Renal pelvis (tissue), 4 donors: ENCODE measurements around the gene TMPRSS12. TPM values are rescaled to one million over a fixed set of nuclear protein-coding genes. Genes with fewer than 3 reads are reported as not detected.
"Not testable (repeated sequence)": the region's sequence is repeated elsewhere in the genome, so short reads cannot be mapped to it uniquely, and the experiment has no call there.

Experiments
- DNase-seq: peaks from one replicate; pipeline ENCODE4 v3.0.0-alpha.2; 2013
- polyA plus RNA-seq, 3 donors: library from polyadenylated mRNA; unstranded; fragments of 120-200 nt; gene quantifications; one replicate each; pipeline ENCODE4 v1.2.1, GENCODE V29; 2013; ENCODE audit not compliant: insufficient read length in 3 of 3

Gene TMPRSS12
- polyA plus RNA-seq, 3 donors = 0.03 to 0.25 (median 0.10) TPM

GRCh38 chr12:50855679-50856078, 13.0 kb downstream of the TMPRSS12 start:
- not testable (repeated sequence) for DNase-seq

GRCh38 chr12:50859621-50860310, 17.0 kb downstream of the TMPRSS12 start:
- DNase-seq = no peak

GRCh38 chr12:50862316-50862715, 19.6 kb downstream of the TMPRSS12 start:
- no peak for DNase-seq

GRCh38 chr12:50865266-50865665, 22.5 kb downstream of the TMPRSS12 start:
- DNase-seq = no peak

- not testable (repeated sequence) for DNase-seq
Measured at GRCh38 chr12:50868881-50869280, 26.2 kb downstream of the TMPRSS12 start.

GRCh38 chr12:50882563-50882962, 39.8 kb downstream of the TMPRSS12 start:
- no peak for DNase-seq

- no peak for DNase-seq
Measured at GRCh38 chr12:50887191-50887590, 44.5 kb downstream of the TMPRSS12 start.

GRCh38 chr12:50888666-50889065, 45.9 kb downstream of the TMPRSS12 start:
- no peak for DNase-seq

GRCh38 chr12:50894241-50894640, 51.5 kb downstream of the TMPRSS12 start:
- no peak for DNase-seq

- no peak for DNase-seq
Measured at GRCh38 chr12:50901685-50902113, 59.0 kb downstream of the TMPRSS12 start.

- DNase-seq = not testable (repeated sequence)
Measured at GRCh38 chr12:50908479-50908878, 65.8 kb downstream of the TMPRSS12 start.

- DNase-seq = not testable (repeated sequence)
Measured at GRCh38 chr12:50912361-50912760, 69.6 kb downstream of the TMPRSS12 start.

GRCh38 chr12:50913224-50913623, 70.5 kb downstream of the TMPRSS12 start:
- DNase-seq = no peak

- DNase-seq = no peak
Measured at GRCh38 chr12:50914872-50915484, 72.3 kb downstream of the TMPRSS12 start.

GRCh38 chr12:50916292-50916691, 73.6 kb downstream of the TMPRSS12 start:
- no peak for DNase-seq

- no peak for DNase-seq
Measured at GRCh38 chr12:50918584-50919316, 76.0 kb downstream of the TMPRSS12 start.

- DNase-seq = no peak
Measured at GRCh38 chr12:50922820-50923219, 80.1 kb downstream of the TMPRSS12 start.

- no peak for DNase-seq
Measured at GRCh38 chr12:50923361-50924130, 80.8 kb downstream of the TMPRSS12 start.

- no peak for DNase-seq
Measured at GRCh38 chr12:50924131-50924438, 81.4 kb downstream of the TMPRSS12 start.

- peak; percentile 82 for DNase-seq
Measured at GRCh38 chr12:50924439-50925341, 82.0 kb downstream of the TMPRSS12 start.

GRCh38 chr12:50925342-50925651, 82.6 kb downstream of the TMPRSS12 start:
- DNase-seq = no peak
